Testis (tissue), 2 donors: ENCODE measurements around the gene TET2.

Experiments used
- POLR2A ChIP-seq: fragments of 450-650 bp; IDR thresholded peaks from one replicate; pipeline ENCODE4 v1.6.1; 2017; ENCODE audit warnings: antibody characterized with exemption, mild to moderate bottlenecking, moderate library complexity
- TF ChIP-seq, protein P1 (sequence below), 3 experiments: fragments of 450-650 bp in 2 of 3; fragments of 200-600 bp in 1 of 3; sonication (generic) in 1 of 3; IDR thresholded peaks; one replicate each; pipeline ENCODE4 v1.5.1; 2016 to 2019; ENCODE audit warnings: antibody characterized with exemption in 3 of 3, mild to moderate bottlenecking in 2 of 3, moderate library complexity in 1 of 3

DNA sequence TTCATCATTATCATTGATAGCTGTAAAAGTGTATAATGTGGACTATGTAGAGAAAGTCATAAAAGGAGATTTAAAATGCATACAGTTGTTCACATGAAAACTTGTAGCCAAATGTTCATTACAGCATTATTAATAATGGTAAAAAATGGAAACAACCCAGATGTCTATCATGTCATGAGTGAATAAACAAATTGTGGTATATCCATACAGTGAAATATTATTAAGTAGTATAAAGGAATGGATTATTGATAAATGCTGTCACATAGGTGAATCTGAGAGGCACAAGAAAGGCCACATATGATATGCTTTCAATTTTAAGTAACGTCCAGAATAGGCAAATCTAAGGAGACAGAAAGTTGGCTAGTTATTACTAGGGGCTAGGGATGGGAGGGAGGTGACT, 7.1 kb downstream of the TET2 start:
- TF ChIP-seq, protein P1, sequence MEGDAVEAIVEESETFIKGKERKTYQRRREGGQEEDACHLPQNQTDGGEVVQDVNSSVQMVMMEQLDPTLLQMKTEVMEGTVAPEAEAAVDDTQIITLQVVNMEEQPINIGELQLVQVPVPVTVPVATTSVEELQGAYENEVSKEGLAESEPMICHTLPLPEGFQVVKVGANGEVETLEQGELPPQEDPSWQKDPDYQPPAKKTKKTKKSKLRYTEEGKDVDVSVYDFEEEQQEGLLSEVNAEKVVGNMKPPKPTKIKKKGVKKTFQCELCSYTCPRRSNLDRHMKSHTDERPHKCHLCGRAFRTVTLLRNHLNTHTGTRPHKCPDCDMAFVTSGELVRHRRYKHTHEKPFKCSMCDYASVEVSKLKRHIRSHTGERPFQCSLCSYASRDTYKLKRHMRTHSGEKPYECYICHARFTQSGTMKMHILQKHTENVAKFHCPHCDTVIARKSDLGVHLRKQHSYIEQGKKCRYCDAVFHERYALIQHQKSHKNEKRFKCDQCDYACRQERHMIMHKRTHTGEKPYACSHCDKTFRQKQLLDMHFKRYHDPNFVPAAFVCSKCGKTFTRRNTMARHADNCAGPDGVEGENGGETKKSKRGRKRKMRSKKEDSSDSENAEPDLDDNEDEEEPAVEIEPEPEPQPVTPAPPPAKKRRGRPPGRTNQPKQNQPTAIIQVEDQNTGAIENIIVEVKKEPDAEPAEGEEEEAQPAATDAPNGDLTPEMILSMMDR (IDR thresholded peaks at IDR 0.05) = no peak
- no peak for TF ChIP-seq POLR2A
